GM12878 (cell line): ENCODE data around the gene NTM. TPM values are rescaled to one million over a fixed set of nuclear protein-coding genes. Genes with fewer than 3 reads are reported as not detected.

ENCODE experiments used
- ATAC-seq: fragments of 200-7000 bp; cut with Tn5 transposase; 3 replicates; pipeline ENCODE4 v1.9.1; 2020; ENCODE audit warnings: mild to moderate bottlenecking, moderate library complexity
- BruUV-seq: library from RNA; stranded (reverse); fragments of 400-500 nt; replicated peaks from 2 replicates; lab custom pipeline; 2021; lab: Mats Ljungman, UMichigan
- CTCF ChIA-PET: fragments of 300-600 bp; sonication (Branson Sonifier 250); formaldehyde crosslinking; extraction: SDS; loops from one replicate; lab custom pipeline; 2021; ENCODE audit warnings: inconsistent platforms; lab: Yijun Ruan, JAX
- POLR2A ChIA-PET: fragments of 350-600 bp; formaldehyde crosslinking; extraction: SDS; loops from one replicate; lab custom pipeline; 2021; ENCODE audit warnings: inconsistent platforms; lab: Charles Lee
- RAD21 ChIA-PET: fragments of 300-600 bp; sonication (Branson Sonifier 250); formaldehyde crosslinking; loops from one replicate; lab custom pipeline; 2023; ENCODE audit warnings: antibody characterized with exemption; ENCODE audit not compliant: unreplicated experiment; lab: Charles Lee
- SMC1A ChIA-PET: fragments of 300-600 bp; sonication (Branson Sonifier 250); formaldehyde crosslinking; loops from one replicate; lab custom pipeline; 2023; ENCODE audit not compliant: unreplicated experiment, uncharacterized antibody; lab: Charles Lee
- DNase-seq: peaks from one replicate; pipeline ENCODE4 v3.0.0-alpha.2; 2011; ENCODE audit warnings: low read depth, low spot score
- FAIRE-seq: peaks from 3 replicates; lab custom pipeline; 2011; peaks lifted over from hg19 to GRCh38; lab: Jason Lieb, UNC
- H2AFZ ChIP-seq: 2 replicates; pipeline ENCODE4 v1.6.0; 2011; ENCODE audit warnings: low read depth, low read length, control low read depth; ENCODE audit not compliant: control insufficient read depth
- H3K27ac ChIP-seq: 2 replicates; pipeline ENCODE4 v1.5.1; 2011; ENCODE audit warnings: control low read depth; ENCODE audit not compliant: control insufficient read depth, insufficient read depth
- H3K27me3 ChIP-seq, 2 experiments: replicated peaks in 1 of 2; 2 replicates each; pipeline versions ENCODE4 v1.6.0 to v1.6.1; 2011; ENCODE audit warnings: low read length in 1 of 2; ENCODE audit not compliant: control insufficient read depth in 2 of 2, insufficient read depth in 2 of 2
- H3K36me3 ChIP-seq, 2 experiments: 2 replicates each; pipeline ENCODE4 v1.5.1; 2011; ENCODE audit warnings: low read length in 1 of 2; ENCODE audit not compliant: control insufficient read depth in 2 of 2, insufficient read depth in 2 of 2
- H3K4me1 ChIP-seq: 2 replicates; pipeline ENCODE4 v1.6.1; 2011; ENCODE audit warnings: mild to moderate bottlenecking, low read length, moderate library complexity, mixed read lengths; ENCODE audit not compliant: control insufficient read depth, insufficient read depth
- H3K4me2 ChIP-seq: 2 replicates; pipeline ENCODE4 v1.6.0; 2011; ENCODE audit warnings: control low read depth; ENCODE audit not compliant: control insufficient read depth, insufficient read depth
- H3K4me3 ChIP-seq: fragments of 200-600 bp; sonication (generic); 2 replicates; pipeline ENCODE4 v1.5.1; 2016
- H3K79me2 ChIP-seq: 2 replicates; pipeline ENCODE4 v1.6.0; 2011; ENCODE audit warnings: low read length; ENCODE audit not compliant: control insufficient read depth, insufficient read depth
- H3K9ac ChIP-seq: 2 replicates; pipeline ENCODE4 v1.8.0; 2011; ENCODE audit warnings: low read length, control low read depth, mixed read lengths; ENCODE audit not compliant: control insufficient read depth, insufficient read depth
- H3K9me3 ChIP-seq: replicated peaks from 3 replicates; pipeline ENCODE4 v1.5.1; 2011; ENCODE audit warnings: mild to moderate bottlenecking, low read length; ENCODE audit not compliant: control insufficient read depth, insufficient read depth
- H4K20me1 ChIP-seq: 2 replicates; pipeline ENCODE4 v1.6.0; 2011; ENCODE audit not compliant: control insufficient read depth, insufficient read depth
- ATF7 ChIP-seq: fragments of 450-650 bp; IDR thresholded peaks from 2 replicates; pipeline ENCODE4 v1.6.1; 2016; ENCODE audit warnings: low read depth, mild to moderate bottlenecking
- BACH1 ChIP-seq: fragments of 450-650 bp; IDR thresholded peaks from 2 replicates; pipeline ENCODE4 v1.6.1; 2017; ENCODE audit warnings: mild to moderate bottlenecking, borderline replicate concordance
- BRCA1 ChIP-seq: IDR thresholded peaks from 2 replicates; pipeline ENCODE4 v1.6.1; 2011; ENCODE audit warnings: low read depth, low read length, improper control_type of control experiment
- FOXK2 ChIP-seq: fragments of 450-650 bp; IDR thresholded peaks from 2 replicates; pipeline ENCODE4 v1.6.1; 2017; ENCODE audit warnings: mild to moderate bottlenecking, moderate library complexity
- GABPA ChIP-seq: IDR thresholded peaks from 2 replicates; pipeline ENCODE4 v1.6.1; 2014; ENCODE audit warnings: antibody characterized with exemption, low read depth, mild to moderate bottlenecking, inconsistent platforms
- HDAC2 ChIP-seq: fragments of 200-600 bp; sonication (generic); IDR thresholded peaks from 2 replicates; pipeline ENCODE4 v1.6.1; 2017
- IRF4 ChIP-seq: IDR thresholded peaks from 2 replicates; pipeline ENCODE4 v1.6.1; 2011; ENCODE audit warnings: low read depth, low read length
- NR2C1 ChIP-seq: fragments of 450-650 bp; IDR thresholded peaks from 2 replicates; pipeline ENCODE4 v1.6.1; 2017; ENCODE audit warnings: antibody characterized with exemption, mild to moderate bottlenecking, moderate library complexity
- RELA ChIP-seq: fragments of 450-650 bp; IDR thresholded peaks from 2 replicates; pipeline ENCODE4 v1.8.0; 2014; ENCODE audit warnings: borderline replicate concordance; ENCODE audit not compliant: partially characterized antibody
- RUNX3 ChIP-seq: IDR thresholded peaks from 2 replicates; pipeline ENCODE4 v1.6.1; 2012; ENCODE audit warnings: low read length, inconsistent platforms
- STAT3 ChIP-seq: IDR thresholded peaks from 2 replicates; pipeline ENCODE4 v1.6.1; 2011; ENCODE audit warnings: low read depth, low read length, improper control_type of control experiment
- TCF3 ChIP-seq: IDR thresholded peaks from 2 replicates; pipeline ENCODE4 v1.6.1; 2012; ENCODE audit warnings: low read depth, mild to moderate bottlenecking, low read length, borderline replicate concordance; ENCODE audit not compliant: insufficient read depth
- ZNF622 ChIP-seq: fragments of 450-650 bp; IDR thresholded peaks from 2 replicates; pipeline ENCODE4 v1.6.1; 2017; ENCODE audit warnings: mild to moderate bottlenecking, inconsistent platforms
- WGBS: methylation state at CpG from one replicate; pipeline ENCODE4 v1.1.6; 2016; ENCODE audit warnings: low lambda C conversion rate; ENCODE audit not compliant: insufficient replicate concordance, insufficient coverage; ENCODE audit errors: missing lambda C conversion rate; 5-methylcytosine and 5-hydroxymethylcytosine counted together
- in situ Hi-C: fragments of 300-500 bp; cut with MboI; formaldehyde crosslinking; loops from 9 replicates; pipeline ENCODE4 v1.14.3; 2018; ENCODE audit warnings: mixed read lengths
- intact Hi-C: fragments of 100-400 bp; cut with micrococcal nuclease; formaldehyde crosslinking; loops from one replicate; pipeline ENCODE4 v1.14.2; 2022; ENCODE audit not compliant: unreplicated experiment
- polyA plus RNA-seq, 11 experiments: library from polyadenylated mRNA; depleted of rRNA in 4 of 11; unstranded in 6 of 11; stranded (reverse) in 5 of 11; fragments of >200 nt; fragmentation: Nextera tagmentation in 4 of 11; fragmentation: Illumina TruSeq in 1 of 11; extraction: Ambion mirVana in 4 of 11; extraction: Trizol in 1 of 11; gene quantifications; 1 replicate in 1 of 11; 2 replicates in 10 of 11; pipeline versions ENCODE4 v1.2.1 to v1.2.3, GENCODE V29; 2011 to 2016; ENCODE audit warnings: inconsistent platforms in 2 of 11, missing spikeins in 2 of 11, low read depth in 1 of 11
- total RNA-seq, 4 experiments: library from RNA; depleted of rRNA in 3 of 4; stranded (reverse); fragments of >200 nt in 3 of 4; fragmentation: Illumina TruSeq in 1 of 4; extraction: Trizol in 1 of 4; gene quantifications; 2 replicates each; pipeline versions ENCODE4 v1.2.1 to v1.2.3, GENCODE V29; 2013 to 2021
- TF ChIP-seq, protein P1 (sequence below): fragments of 450-650 bp; IDR thresholded peaks from 2 replicates; pipeline ENCODE4 v1.6.1; 2016; ENCODE audit warnings: mild to moderate bottlenecking
- TF ChIP-seq, protein P2 (sequence below): IDR thresholded peaks from 2 replicates; pipeline ENCODE4 v1.6.1; 2012; ENCODE audit warnings: low read depth, low read length, improper control_type of control experiment
- TF ChIP-seq, protein P3 (sequence below): fragments of 450-650 bp; IDR thresholded peaks from 2 replicates; pipeline ENCODE4 v1.6.1; 2017; ENCODE audit warnings: borderline replicate concordance
- TF ChIP-seq, protein P4 (sequence below): fragments of 450-650 bp; IDR thresholded peaks from 2 replicates; pipeline ENCODE4 v1.6.1; 2016; ENCODE audit warnings: mild to moderate bottlenecking, moderate library complexity, borderline replicate concordance

NTM gene
- total and polyA plus RNA-seq, 10 of the 15 experiments (the other 5 are each of a cell fraction or from before 2014, with no cell fraction given), result not detected

DNA sequence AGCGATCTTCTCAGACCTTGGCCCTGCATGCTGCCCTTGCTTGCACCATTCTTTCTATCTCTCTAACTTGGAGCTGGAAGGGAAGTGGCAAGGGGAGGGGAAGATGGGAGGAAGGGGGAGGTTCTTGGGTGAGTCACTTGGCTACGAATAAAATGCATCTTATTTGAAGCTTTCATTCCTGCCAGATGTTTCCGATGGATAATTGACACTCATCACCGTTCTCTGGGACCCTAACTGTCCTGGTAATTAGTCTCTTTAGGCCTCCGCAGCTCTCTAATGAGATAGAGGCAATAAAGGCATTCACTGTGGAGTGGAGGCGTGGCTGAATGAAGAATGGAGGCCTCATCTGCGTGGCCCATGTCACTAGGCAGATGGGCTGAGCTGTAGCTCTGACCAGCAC, 960.1 kb downstream of the NTM start (continued):
- TF ChIP-seq, protein P1, sequence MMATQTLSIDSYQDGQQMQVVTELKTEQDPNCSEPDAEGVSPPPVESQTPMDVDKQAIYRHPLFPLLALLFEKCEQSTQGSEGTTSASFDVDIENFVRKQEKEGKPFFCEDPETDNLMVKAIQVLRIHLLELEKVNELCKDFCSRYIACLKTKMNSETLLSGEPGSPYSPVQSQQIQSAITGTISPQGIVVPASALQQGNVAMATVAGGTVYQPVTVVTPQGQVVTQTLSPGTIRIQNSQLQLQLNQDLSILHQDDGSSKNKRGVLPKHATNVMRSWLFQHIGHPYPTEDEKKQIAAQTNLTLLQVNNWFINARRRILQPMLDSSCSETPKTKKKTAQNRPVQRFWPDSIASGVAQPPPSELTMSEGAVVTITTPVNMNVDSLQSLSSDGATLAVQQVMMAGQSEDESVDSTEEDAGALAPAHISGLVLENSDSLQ, result no peak
- TF ChIP-seq GABPA, result no peak
- TF ChIP-seq, protein P2, sequence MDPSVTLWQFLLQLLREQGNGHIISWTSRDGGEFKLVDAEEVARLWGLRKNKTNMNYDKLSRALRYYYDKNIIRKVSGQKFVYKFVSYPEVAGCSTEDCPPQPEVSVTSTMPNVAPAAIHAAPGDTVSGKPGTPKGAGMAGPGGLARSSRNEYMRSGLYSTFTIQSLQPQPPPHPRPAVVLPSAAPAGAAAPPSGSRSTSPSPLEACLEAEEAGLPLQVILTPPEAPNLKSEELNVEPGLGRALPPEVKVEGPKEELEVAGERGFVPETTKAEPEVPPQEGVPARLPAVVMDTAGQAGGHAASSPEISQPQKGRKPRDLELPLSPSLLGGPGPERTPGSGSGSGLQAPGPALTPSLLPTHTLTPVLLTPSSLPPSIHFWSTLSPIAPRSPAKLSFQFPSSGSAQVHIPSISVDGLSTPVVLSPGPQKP, result no peak
- TF ChIP-seq, protein P3, sequence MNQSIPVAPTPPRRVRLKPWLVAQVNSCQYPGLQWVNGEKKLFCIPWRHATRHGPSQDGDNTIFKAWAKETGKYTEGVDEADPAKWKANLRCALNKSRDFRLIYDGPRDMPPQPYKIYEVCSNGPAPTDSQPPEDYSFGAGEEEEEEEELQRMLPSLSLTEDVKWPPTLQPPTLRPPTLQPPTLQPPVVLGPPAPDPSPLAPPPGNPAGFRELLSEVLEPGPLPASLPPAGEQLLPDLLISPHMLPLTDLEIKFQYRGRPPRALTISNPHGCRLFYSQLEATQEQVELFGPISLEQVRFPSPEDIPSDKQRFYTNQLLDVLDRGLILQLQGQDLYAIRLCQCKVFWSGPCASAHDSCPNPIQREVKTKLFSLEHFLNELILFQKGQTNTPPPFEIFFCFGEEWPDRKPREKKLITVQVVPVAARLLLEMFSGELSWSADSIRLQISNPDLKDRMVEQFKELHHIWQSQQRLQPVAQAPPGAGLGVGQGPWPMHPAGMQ, result no peak
- TF ChIP-seq, all 136 proteins: peak for 0

DNA sequence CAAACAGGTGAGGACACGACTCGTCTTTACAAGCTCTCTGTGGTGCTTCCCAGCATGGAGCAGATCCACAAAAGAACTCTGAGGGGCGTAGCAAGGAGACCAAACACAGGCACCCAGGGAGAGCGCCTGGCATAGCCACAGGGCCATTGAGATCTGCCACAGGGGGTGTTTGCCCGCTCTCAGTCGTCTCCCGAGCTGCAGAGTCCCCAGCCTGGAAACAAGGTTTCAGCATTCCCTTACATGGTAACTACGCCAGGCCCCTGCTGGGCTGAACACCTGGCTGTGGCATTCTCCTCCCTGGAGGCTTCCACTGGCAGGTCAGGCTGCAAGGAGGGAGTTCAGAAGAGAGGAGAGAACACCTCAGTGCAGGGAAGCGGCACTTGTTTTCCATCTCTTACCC, 962.1 kb downstream of the NTM start:
- SMC1A ChIA-PET, result no interaction called here
- no peak for TF ChIP-seq IRF4
- TF ChIP-seq RELA, result no peak
- no peak for TF ChIP-seq ATF7
- no peak for TF ChIP-seq TCF3
- TF ChIP-seq, protein P4, sequence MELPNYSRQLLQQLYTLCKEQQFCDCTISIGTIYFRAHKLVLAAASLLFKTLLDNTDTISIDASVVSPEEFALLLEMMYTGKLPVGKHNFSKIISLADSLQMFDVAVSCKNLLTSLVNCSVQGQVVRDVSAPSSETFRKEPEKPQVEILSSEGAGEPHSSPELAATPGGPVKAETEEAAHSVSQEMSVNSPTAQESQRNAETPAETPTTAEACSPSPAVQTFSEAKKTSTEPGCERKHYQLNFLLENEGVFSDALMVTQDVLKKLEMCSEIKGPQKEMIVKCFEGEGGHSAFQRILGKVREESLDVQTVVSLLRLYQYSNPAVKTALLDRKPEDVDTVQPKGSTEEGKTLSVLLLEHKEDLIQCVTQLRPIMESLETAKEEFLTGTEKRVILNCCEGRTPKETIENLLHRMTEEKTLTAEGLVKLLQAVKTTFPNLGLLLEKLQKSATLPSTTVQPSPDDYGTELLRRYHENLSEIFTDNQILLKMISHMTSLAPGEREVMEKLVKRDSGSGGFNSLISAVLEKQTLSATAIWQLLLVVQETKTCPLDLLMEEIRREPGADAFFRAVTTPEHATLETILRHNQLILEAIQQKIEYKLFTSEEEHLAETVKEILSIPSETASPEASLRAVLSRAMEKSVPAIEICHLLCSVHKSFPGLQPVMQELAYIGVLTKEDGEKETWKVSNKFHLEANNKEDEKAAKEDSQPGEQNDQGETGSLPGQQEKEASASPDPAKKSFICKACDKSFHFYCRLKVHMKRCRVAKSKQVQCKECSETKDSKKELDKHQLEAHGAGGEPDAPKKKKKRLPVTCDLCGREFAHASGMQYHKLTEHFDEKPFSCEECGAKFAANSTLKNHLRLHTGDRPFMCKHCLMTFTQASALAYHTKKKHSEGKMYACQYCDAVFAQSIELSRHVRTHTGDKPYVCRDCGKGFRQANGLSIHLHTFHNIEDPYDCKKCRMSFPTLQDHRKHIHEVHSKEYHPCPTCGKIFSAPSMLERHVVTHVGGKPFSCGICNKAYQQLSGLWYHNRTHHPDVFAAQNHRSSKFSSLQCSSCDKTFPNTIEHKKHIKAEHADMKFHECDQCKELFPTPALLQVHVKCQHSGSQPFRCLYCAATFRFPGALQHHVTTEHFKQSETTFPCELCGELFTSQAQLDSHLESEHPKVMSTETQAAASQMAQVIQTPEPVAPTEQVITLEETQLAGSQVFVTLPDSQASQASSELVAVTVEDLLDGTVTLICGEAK, result no peak
- TF ChIP-seq BRCA1, result no peak
- no peak for TF ChIP-seq HDAC2
- TF ChIP-seq STAT3, result no peak
- no peak for TF ChIP-seq FOXK2
- TF ChIP-seq BACH1, result no peak
- no peak for TF ChIP-seq ZNF622
- no peak for TF ChIP-seq NR2C1
- TF ChIP-seq RUNX3, result no peak

More for the DNA sequence above, 962.1 kb downstream of the NTM start:
- H3K27me3 ChIP-seq, result peaks cover 0 to 3% of the 10 kb centered on the region in 2 experiments; a peak in 1 of 4 replicates
- no peaks in the 10 kb centered on the region for H3K9me3 ChIP-seq
- ATAC-seq (no peak), DNase-seq (no peak), FAIRE-seq (no peak)
- intact Hi-C loops (no loop called here), in situ Hi-C loops (no loop called here)
- ChIA-PET POLR2A (no interaction called here), CTCF (no interaction called here), RAD21 (no interaction called here)
- H3K27ac ChIP-seq, result no peak overlapping the region
- no TSS peak for BruUV-seq
- peaks cover 9% of the 10 kb centered on the region for H3K4me1 ChIP-seq
- H3K9ac ChIP-seq, result no peak overlapping the region
- no peaks in the 10 kb centered on the region for H3K79me2 ChIP-seq
- H4K20me1 ChIP-seq, result no peaks in the 10 kb centered on the region
- H3K4me2 ChIP-seq, result no peak overlapping the region
- no peak overlapping the region for H2AFZ ChIP-seq
- H3K36me3 ChIP-seq, result no peaks in the 10 kb centered on the region
- H3K4me3 ChIP-seq, result no peak overlapping the region
- 28% methylated on average over 9 of the region's 9 CpGs for WGBS
